GM18861 (cell line): Measurements from ENCODE around the gene ZC3H18.
"Not testable (repeated sequence)": the region's sequence is repeated elsewhere in the genome, so short reads cannot be mapped to it uniquely, and the experiment has no call there.

ENCODE experiments used
- ATAC-seq: cut with Tn5 transposase; IDR thresholded peaks from one replicate; pipeline ENCODE4 v1.9.1; 2021; ENCODE audit not compliant: unreplicated experiment

The ZC3H18 gene

GRCh38 chr16:88600539-88600896 is 30.3 kb downstream of the ZC3H18 start:
- no peak for ATAC-seq

- no peak for ATAC-seq
Observed at GRCh38 chr16:88601313-88602036, 31.3 kb downstream of the ZC3H18 start.

- ATAC-seq, result no peak
Observed at GRCh38 chr16:88602091-88602490, 31.9 kb downstream of the ZC3H18 start.

- ATAC-seq, result no peak
Observed at GRCh38 chr16:88605186-88606147, 35.3 kb downstream of the ZC3H18 start.

GRCh38 chr16:88606148-88606757 is 36.0 kb downstream of the ZC3H18 start:
- no peak for ATAC-seq

- no peak for ATAC-seq
Observed at GRCh38 chr16:88608076-88608475, 37.9 kb downstream of the ZC3H18 start.

GRCh38 chr16:88609426-88609825 is 39.2 kb downstream of the ZC3H18 start:
- not testable (repeated sequence) for ATAC-seq

GRCh38 chr16:88610080-88610479 is 39.9 kb downstream of the ZC3H18 start:
- ATAC-seq, result no peak

- ATAC-seq, result no peak
Observed at GRCh38 chr16:88610909-88611812, 41.0 kb downstream of the ZC3H18 start.

- ATAC-seq, result no peak
Observed at GRCh38 chr16:88613293-88613692, 43.1 kb downstream of the ZC3H18 start.

GRCh38 chr16:88613911-88614817 is 44.0 kb downstream of the ZC3H18 start:
- no peak for ATAC-seq

- no peak for ATAC-seq
Observed at GRCh38 chr16:88614818-88615580, 44.8 kb downstream of the ZC3H18 start.

GRCh38 chr16:88616320-88616719 is 46.1 kb downstream of the ZC3H18 start:
- no peak for ATAC-seq

- no peak for ATAC-seq
Observed at GRCh38 chr16:88616736-88617135, 46.5 kb downstream of the ZC3H18 start.

GRCh38 chr16:88617268-88618031 is 47.2 kb downstream of the ZC3H18 start:
- no peak for ATAC-seq

- ATAC-seq, result no peak
Observed at GRCh38 chr16:88618182-88618955, 48.2 kb downstream of the ZC3H18 start.

GRCh38 chr16:88618956-88619667 is 48.9 kb downstream of the ZC3H18 start:
- ATAC-seq, result no peak
